IPS DF 4.7 (cell line): ENCODE results near the gene EFTUD2.

Experiments
- DNase-seq: peaks from one replicate; pipeline ENCODE4 v3.0.0-alpha.2; 2013; ENCODE audit warnings: low spot score; ENCODE audit errors: extremely low read depth

Gene EFTUD2

GRCh38 chr17:44887971-44888954 is 11.0 kb downstream of the EFTUD2 start:
- no peak for DNase-seq

- DNase-seq, result no peak
These were observed 12.2 kb downstream of the EFTUD2 start for GRCh38 chr17:44887016-44887415.

- DNase-seq, result no peak
These were observed 14.3 kb downstream of the EFTUD2 start for GRCh38 chr17:44884941-44885340.

- DNase-seq, result no peak
These were observed 18.1 kb downstream of the EFTUD2 start for GRCh38 chr17:44881145-44881544.

- DNase-seq, result no peak
These were observed 19.2 kb downstream of the EFTUD2 start for GRCh38 chr17:44880062-44880461.

- DNase-seq, result no peak
These were observed 19.9 kb downstream of the EFTUD2 start for GRCh38 chr17:44879376-44879775.

GRCh38 chr17:44878627-44879221 is 20.5 kb downstream of the EFTUD2 start:
- DNase-seq, result no peak

- no peak for DNase-seq
These were observed 22.1 kb downstream of the EFTUD2 start for GRCh38 chr17:44877121-44877520.

GRCh38 chr17:44875761-44876160 is 23.5 kb downstream of the EFTUD2 start:
- DNase-seq, result no peak

GRCh38 chr17:44872131-44872768 is 27.0 kb downstream of the EFTUD2 start:
- no peak for DNase-seq

- no peak for DNase-seq
These were observed 27.7 kb downstream of the EFTUD2 start for GRCh38 chr17:44871556-44871955.

GRCh38 chr17:44867841-44868240 is 31.4 kb downstream of the EFTUD2 start:
- DNase-seq, result no peak

GRCh38 chr17:44865931-44866330 is 33.3 kb downstream of the EFTUD2 start:
- no peak for DNase-seq

- DNase-seq, result peak; percentile 79
These were observed 34.0 kb downstream of the EFTUD2 start for GRCh38 chr17:44865231-44865660.

- DNase-seq, result no peak
These were observed 34.4 kb downstream of the EFTUD2 start for GRCh38 chr17:44864831-44865230.

- DNase-seq, result no peak
These were observed 36.0 kb downstream of the EFTUD2 start for GRCh38 chr17:44863061-44863918.

- DNase-seq, result no peak
These were observed 36.8 kb downstream of the EFTUD2 start for GRCh38 chr17:44862278-44862914.

- DNase-seq, result no peak
These were observed 39.5 kb downstream of the EFTUD2 start for GRCh38 chr17:44859701-44860100.

GRCh38 chr17:44854192-44854591 is 45.1 kb downstream of the EFTUD2 start:
- no peak for DNase-seq

GRCh38 chr17:44850612-44851011 is 48.6 kb downstream of the EFTUD2 start:
- no peak for DNase-seq

- DNase-seq, result no peak
These were observed 49.2 kb downstream of the EFTUD2 start for GRCh38 chr17:44850025-44850424.
